WERI-Rb-1 (cell line): ENCODE results near the gene TIPIN.
A peak's percentile ranks its signal among the peaks of the same experiment; 100 is the strongest.

ENCODE experiments used
- DNase-seq: peaks from one replicate; pipeline ENCODE4 v3.0.0-alpha.2; 2020
- H3K27ac ChIP-seq: fragments of 250-450 bp; sonication (Bioruptor Pico); 2 replicates; pipeline ENCODE4 v1.5.1; 2020; ENCODE audit warnings: mild to moderate bottlenecking, moderate library complexity
- H3K27me3 ChIP-seq: fragments of 250-450 bp; sonication (Bioruptor Pico); 2 replicates; pipeline ENCODE4 v1.5.1; 2021; ENCODE audit warnings: mild to moderate bottlenecking, low read depth, moderate library complexity; ENCODE audit not compliant: insufficient read depth, severe bottlenecking
- H3K36me3 ChIP-seq: fragments of 250-450 bp; sonication (Bioruptor Pico); 2 replicates; pipeline ENCODE4 v1.5.1; 2020; ENCODE audit warnings: mild to moderate bottlenecking, moderate library complexity
- H3K4me3 ChIP-seq: 2 replicates; pipeline ENCODE4 v1.5.1; 2011; ENCODE audit warnings: low read depth, mild to moderate bottlenecking, control low read depth, low read length
- H3K9me3 ChIP-seq: fragments of 250-450 bp; sonication (Bioruptor Pico); 2 replicates; pipeline ENCODE4 v1.5.1; 2021; ENCODE audit warnings: mild to moderate bottlenecking, moderate library complexity; ENCODE audit not compliant: severe bottlenecking
- CTCF ChIP-seq: IDR thresholded peaks from 2 replicates; pipeline ENCODE4 v1.5.1; 2011; ENCODE audit warnings: low read depth, mild to moderate bottlenecking, control low read depth, inconsistent platforms, low read length

TIPIN gene

DNA sequence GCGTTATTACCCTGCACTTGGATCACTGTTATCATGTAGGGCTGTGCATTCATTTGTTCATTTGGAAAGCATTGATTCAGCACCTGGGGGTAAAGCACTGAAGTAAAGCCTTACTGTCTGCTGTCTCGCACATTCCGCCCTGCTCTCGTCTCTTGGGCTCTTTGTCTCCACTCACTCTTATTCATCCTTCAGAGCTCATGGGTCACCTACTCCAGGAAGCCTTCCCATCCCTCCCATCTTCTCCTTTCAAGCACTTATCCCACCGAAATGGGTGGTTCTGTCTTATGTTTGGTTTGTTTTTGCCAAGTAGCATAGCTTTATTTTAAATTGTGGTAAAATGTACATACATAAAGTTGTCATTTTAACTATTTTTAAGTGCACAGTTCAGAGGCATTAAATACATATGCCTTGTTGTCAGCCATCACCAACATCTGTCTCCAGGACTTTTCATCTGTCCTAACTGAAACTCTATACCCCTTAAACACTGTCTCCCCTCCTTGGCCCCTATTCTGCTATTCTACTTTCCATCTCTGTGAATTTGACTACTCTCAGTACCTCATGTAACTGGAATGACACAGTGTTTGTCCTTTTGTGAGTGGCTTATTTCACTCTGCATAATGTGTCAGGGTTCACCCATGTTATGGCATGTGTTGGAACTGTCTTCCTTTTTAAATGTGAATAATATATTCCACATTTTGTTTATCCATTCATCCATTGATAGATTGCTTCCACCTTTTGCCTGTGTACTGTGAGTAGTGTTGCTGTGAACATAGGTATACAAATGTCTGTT lies 53.8 kb downstream of the TIPIN start:
- TF ChIP-seq CTCF: no peak
- no peaks in the 10 kb centered on the region for H3K27me3 ChIP-seq
- H3K4me3 ChIP-seq: no peak overlapping the region
- no peaks in the 10 kb centered on the region for H3K9me3 ChIP-seq
- no peaks in the 10 kb centered on the region for H3K36me3 ChIP-seq
- no peak for DNase-seq
- H3K27ac ChIP-seq: no peak overlapping the region

DNA sequence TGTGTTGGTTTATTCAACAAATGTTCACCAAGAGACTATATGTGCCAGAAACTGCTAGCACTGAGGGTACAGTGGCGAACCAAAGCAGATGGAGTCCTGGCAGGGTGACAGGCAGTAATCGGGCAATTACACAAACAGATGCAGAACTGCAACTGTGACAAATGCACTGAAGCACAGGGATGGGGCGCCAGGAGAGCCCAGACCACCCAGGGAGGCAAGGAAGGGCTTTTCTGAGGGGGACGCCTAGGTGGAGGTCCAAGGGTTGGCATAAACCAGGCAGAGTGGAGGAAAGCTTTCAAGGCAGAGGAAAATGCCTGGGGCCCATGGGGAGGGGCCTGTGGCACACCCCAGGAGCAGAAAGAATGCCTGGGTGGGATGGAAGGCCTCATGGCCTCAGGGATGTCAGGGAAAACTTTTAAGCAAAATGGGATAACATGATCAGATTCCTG lies 57.7 kb downstream of the TIPIN start:
- H3K9me3 ChIP-seq: no peaks in the 10 kb centered on the region
- no peaks in the 10 kb centered on the region for H3K36me3 ChIP-seq
- H3K27me3 ChIP-seq: no peaks in the 10 kb centered on the region
- DNase-seq: no peak
- no peak overlapping the region for H3K27ac ChIP-seq
- no peak overlapping the region for H3K4me3 ChIP-seq
- no peak for TF ChIP-seq CTCF

GRCh38 chr15:66296186-66296585 lies 60.3 kb downstream of the TIPIN start:
- Histone ChIP-seq H3K4me3 (no peak overlapping the region), H3K9me3 (no peaks in the 10 kb centered on the region), H3K36me3 (no peaks in the 10 kb centered on the region), H3K27me3 (no peaks in the 10 kb centered on the region), H3K27ac (no peak overlapping the region)
- DNase-seq: no peak
- no peak for TF ChIP-seq CTCF

GRCh38 chr15:66294932-66295235 lies 61.6 kb downstream of the TIPIN start:
- Histone ChIP-seq H3K36me3 (no peaks in the 10 kb centered on the region), H3K27me3 (no peaks in the 10 kb centered on the region), H3K27ac (no peak overlapping the region), H3K9me3 (no peaks in the 10 kb centered on the region), H3K4me3 (no peak overlapping the region)
- TF ChIP-seq CTCF: no peak
- DNase-seq: no peak

DNA sequence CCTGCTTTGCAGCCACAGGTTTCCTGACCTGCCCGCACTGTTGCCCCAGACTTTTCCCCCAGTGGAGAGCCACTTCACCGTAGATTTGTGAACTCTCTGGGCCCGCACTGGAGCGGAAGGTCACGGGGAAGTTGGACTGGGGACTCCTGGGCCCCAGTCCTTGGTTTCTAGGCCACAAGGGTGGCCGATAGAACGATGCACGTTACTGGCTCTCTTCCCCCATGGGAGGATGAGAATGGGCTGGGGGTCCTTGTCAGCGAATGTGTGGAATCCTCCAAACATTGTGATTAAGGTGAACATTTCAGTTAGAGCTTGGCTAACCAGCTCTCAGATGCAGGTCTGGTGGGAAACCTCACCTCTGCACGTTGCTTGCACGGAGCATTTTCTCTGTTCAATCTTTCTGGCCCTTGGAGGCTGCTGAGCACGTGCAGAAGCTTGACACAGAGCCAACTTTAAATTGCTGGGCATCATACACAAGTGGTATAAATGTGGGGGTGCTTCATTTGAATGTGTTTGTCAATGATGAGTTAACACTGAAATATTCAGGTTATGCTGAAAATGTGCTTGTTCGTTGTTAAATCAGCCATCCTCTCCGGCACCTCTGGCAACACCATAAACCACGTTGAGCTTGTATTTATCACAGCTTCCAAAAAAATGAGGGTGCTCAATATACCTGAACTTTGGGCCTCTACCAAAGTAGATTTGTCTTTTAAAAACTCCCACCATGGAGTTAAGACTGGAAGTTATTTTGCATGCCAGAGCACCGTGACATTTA lies 62.1 kb downstream of the TIPIN start:
- DNase-seq: no peak
- H3K36me3 ChIP-seq: no peaks in the 10 kb centered on the region

More for the DNA sequence above, 62.1 kb downstream of the TIPIN start:
- H3K9me3 ChIP-seq: no peaks in the 10 kb centered on the region
- peak overlapping the region; percentile 90 for H3K27ac ChIP-seq
- peak overlapping the region; percentile 82 for H3K4me3 ChIP-seq
- no peaks in the 10 kb centered on the region for H3K27me3 ChIP-seq
- TF ChIP-seq CTCF: no peak
